Measurements from ENCODE around the gene BMP2. TPM values are rescaled to one million over a fixed set of nuclear protein-coding genes. Genes with fewer than 3 reads are reported as not detected.

Gene BMP2
- polyA plus RNA-seq, 4 donors: 4.9 to 24.1 (median 11.6) TPM

GRCh38 chr20:6828794-6829423 is 61.4 kb downstream of the BMP2 start:
- 0% methylated on average over 1 of the region's 1 CpG for WGBS, 3 donors
- no peak overlapping the region for H3K27ac ChIP-seq (ENCODE audit: low read depth in 1 of 3, low read length in 2 of 3)
- H3K9me3 ChIP-seq (ENCODE audit: control insufficient read depth in 2 of 2, insufficient read depth in 1 of 2, low read depth in 1 of 2, low read length in 1 of 2): no peaks in the 10 kb centered on the region
- H3K36me3 ChIP-seq (ENCODE audit: control insufficient read depth in 3 of 3, insufficient read depth in 2 of 3, low read depth in 1 of 3, low read length in 3 of 3): no peaks in the 10 kb centered on the region
- DNase-seq (peak; percentile 73 to 83), FAIRE-seq (no peak)
- H3K4me1 ChIP-seq (ENCODE audit: control insufficient read depth in 3 of 3, insufficient read depth in 2 of 3, low read depth in 1 of 3, low read length in 2 of 3): no peaks in the 10 kb centered on the region
- H3K27me3 ChIP-seq (ENCODE audit: control insufficient read depth in 3 of 3, insufficient read depth in 3 of 3, low read length in 3 of 3): no peaks in the 10 kb centered on the region
- H3K4me3 ChIP-seq (ENCODE audit: low read depth in 1 of 3, low read length in 3 of 3): no peak overlapping the region

- Histone ChIP-seq H3K4me3 (ENCODE audit: low read depth in 1 of 3, low read length in 3 of 3) (no peak overlapping the region), H3K36me3 (ENCODE audit: control insufficient read depth in 3 of 3, insufficient read depth in 2 of 3, low read depth in 1 of 3, low read length in 3 of 3) (no peaks in the 10 kb centered on the region), H3K9me3 (ENCODE audit: control insufficient read depth in 2 of 2, insufficient read depth in 1 of 2, low read depth in 1 of 2, low read length in 1 of 2) (no peaks in the 10 kb centered on the region), H3K27ac (ENCODE audit: low read depth in 1 of 3, low read length in 2 of 3) (no peak overlapping the region), H3K4me1 (ENCODE audit: control insufficient read depth in 3 of 3, insufficient read depth in 2 of 3, low read depth in 1 of 3, low read length in 2 of 3) (no peaks in the 10 kb centered on the region), H3K27me3 (ENCODE audit: control insufficient read depth in 3 of 3, insufficient read depth in 3 of 3, low read length in 3 of 3) (no peaks in the 10 kb centered on the region)
- DNase-seq (peak in 1 of 2 donors; percentile 11), FAIRE-seq (no peak)
- WGBS, 3 donors: 60 to 64% (median 63%) methylated on average over 1 of the region's 1 CpG
Measured at GRCh38 chr20:6829510-6830116, 62.1 kb downstream of the BMP2 start.
